ENCODE data around the gene TEAD4.

Gene TEAD4

GRCh38 chr12:3012786-3013185 lies 53.6 kb downstream of the TEAD4 start:
- Histone ChIP-seq H3K27me3 (ENCODE audit: control insufficient read depth, insufficient read depth, low read length, poor library complexity, severe bottlenecking) (no peaks in the 10 kb centered on the region), H3K27ac (ENCODE audit: insufficient read depth, low read depth, low read length, poor library complexity, severe bottlenecking) (no peak overlapping the region), H3K4me3 (ENCODE audit: insufficient read depth, low read depth, low read length) (no peak overlapping the region), H3K4me1 (ENCODE audit: control insufficient read depth, insufficient read depth, low read length) (no peaks in the 10 kb centered on the region), H3K9me3 (ENCODE audit: control insufficient read depth, low read length) (no peaks in the 10 kb centered on the region), H3K36me3 (ENCODE audit: control insufficient read depth, insufficient read depth, low read length) (no peaks in the 10 kb centered on the region)
- WGBS, 2 experiments, result 91% methylated on average over 6 of the region's 6 CpGs

GRCh38 chr12:3014641-3015040 lies 55.4 kb downstream of the TEAD4 start:
- Histone ChIP-seq H3K27me3 (ENCODE audit: control insufficient read depth, insufficient read depth, low read length, poor library complexity, severe bottlenecking) (no peaks in the 10 kb centered on the region), H3K36me3 (ENCODE audit: control insufficient read depth, insufficient read depth, low read length) (peaks cover 2% of the 10 kb centered on the region), H3K9me3 (ENCODE audit: control insufficient read depth, low read length) (no peaks in the 10 kb centered on the region), H3K27ac (ENCODE audit: insufficient read depth, low read depth, low read length, poor library complexity, severe bottlenecking) (no peak overlapping the region), H3K4me3 (ENCODE audit: insufficient read depth, low read depth, low read length) (no peak overlapping the region), H3K4me1 (ENCODE audit: control insufficient read depth, insufficient read depth, low read length) (no peaks in the 10 kb centered on the region)
- WGBS, 2 experiments, result 84 to 88% methylated on average over 16 of the region's 16 CpGs

GRCh38 chr12:3015356-3015755 lies 56.2 kb downstream of the TEAD4 start:
- H3K9me3 ChIP-seq (ENCODE audit: control insufficient read depth, low read length), result no peaks in the 10 kb centered on the region
- H3K27me3 ChIP-seq (ENCODE audit: control insufficient read depth, insufficient read depth, low read length, poor library complexity, severe bottlenecking), result no peaks in the 10 kb centered on the region
- no peak overlapping the region for H3K4me3 ChIP-seq (ENCODE audit: insufficient read depth, low read depth, low read length)
- H3K27ac ChIP-seq (ENCODE audit: insufficient read depth, low read depth, low read length, poor library complexity, severe bottlenecking), result no peak overlapping the region
- 93 to 95% methylated on average over 12 of the region's 12 CpGs for WGBS, 2 experiments
- H3K36me3 ChIP-seq (ENCODE audit: control insufficient read depth, insufficient read depth, low read length), result peaks cover 2% of the 10 kb centered on the region
- H3K4me1 ChIP-seq (ENCODE audit: control insufficient read depth, insufficient read depth, low read length), result no peaks in the 10 kb centered on the region

- H3K27me3 ChIP-seq (ENCODE audit: control insufficient read depth, insufficient read depth, low read length, poor library complexity, severe bottlenecking), result no peaks in the 10 kb centered on the region
- no peaks in the 10 kb centered on the region for H3K9me3 ChIP-seq (ENCODE audit: control insufficient read depth, low read length)
- H3K27ac ChIP-seq (ENCODE audit: insufficient read depth, low read depth, low read length, poor library complexity, severe bottlenecking), result no peak overlapping the region
- H3K4me3 ChIP-seq (ENCODE audit: insufficient read depth, low read depth, low read length), result no peak overlapping the region
- no peaks in the 10 kb centered on the region for H3K4me1 ChIP-seq (ENCODE audit: control insufficient read depth, insufficient read depth, low read length)
- 77 to 78% methylated on average over 8 of the region's 8 CpGs for WGBS, 2 experiments
- peaks cover 2% of the 10 kb centered on the region for H3K36me3 ChIP-seq (ENCODE audit: control insufficient read depth, insufficient read depth, low read length)
These were observed 57.0 kb downstream of the TEAD4 start for GRCh38 chr12:3016191-3016590.

- Histone ChIP-seq H3K27ac (ENCODE audit: insufficient read depth, low read depth, low read length, poor library complexity, severe bottlenecking) (no peak overlapping the region), H3K36me3 (ENCODE audit: control insufficient read depth, insufficient read depth, low read length) (peaks cover 2% of the 10 kb centered on the region), H3K27me3 (ENCODE audit: control insufficient read depth, insufficient read depth, low read length, poor library complexity, severe bottlenecking) (no peaks in the 10 kb centered on the region), H3K4me1 (ENCODE audit: control insufficient read depth, insufficient read depth, low read length) (no peaks in the 10 kb centered on the region), H3K9me3 (ENCODE audit: control insufficient read depth, low read length) (no peaks in the 10 kb centered on the region), H3K4me3 (ENCODE audit: insufficient read depth, low read depth, low read length) (no peak overlapping the region)
- WGBS, 2 experiments, result 94 to 96% methylated on average over 11 of the region's 11 CpGs
These were observed 58.1 kb downstream of the TEAD4 start for GRCh38 chr12:3017281-3017680.

GRCh38 chr12:3018284-3019004 lies 59.2 kb downstream of the TEAD4 start:
- Histone ChIP-seq H3K27me3 (ENCODE audit: control insufficient read depth, insufficient read depth, low read length, poor library complexity, severe bottlenecking) (no peaks in the 10 kb centered on the region), H3K4me3 (ENCODE audit: insufficient read depth, low read depth, low read length) (no peak overlapping the region), H3K4me1 (ENCODE audit: control insufficient read depth, insufficient read depth, low read length) (no peaks in the 10 kb centered on the region), H3K9me3 (ENCODE audit: control insufficient read depth, low read length) (no peaks in the 10 kb centered on the region), H3K27ac (ENCODE audit: insufficient read depth, low read depth, low read length, poor library complexity, severe bottlenecking) (peak overlapping the region; percentile 36), H3K36me3 (ENCODE audit: control insufficient read depth, insufficient read depth, low read length) (peaks cover 2% of the 10 kb centered on the region)
- 94 to 95% methylated on average over 15 of the region's 15 CpGs for WGBS, 2 experiments

- no peak overlapping the region for H3K27ac ChIP-seq (ENCODE audit: insufficient read depth, low read depth, low read length, poor library complexity, severe bottlenecking)
- H3K36me3 ChIP-seq (ENCODE audit: control insufficient read depth, insufficient read depth, low read length), result peaks cover 2% of the 10 kb centered on the region
- no peaks in the 10 kb centered on the region for H3K27me3 ChIP-seq (ENCODE audit: control insufficient read depth, insufficient read depth, low read length, poor library complexity, severe bottlenecking)
- H3K4me1 ChIP-seq (ENCODE audit: control insufficient read depth, insufficient read depth, low read length), result no peaks in the 10 kb centered on the region
- H3K9me3 ChIP-seq (ENCODE audit: control insufficient read depth, low read length), result no peaks in the 10 kb centered on the region
- WGBS, 2 experiments, result 93 to 94% methylated on average over 25 of the region's 25 CpGs
- H3K4me3 ChIP-seq (ENCODE audit: insufficient read depth, low read depth, low read length), result no peak overlapping the region
These were observed 59.9 kb downstream of the TEAD4 start for GRCh38 chr12:3019005-3019680.

- WGBS, 2 experiments, result 94 to 95% methylated on average over 16 of the region's 16 CpGs
- H3K4me3 ChIP-seq (ENCODE audit: insufficient read depth, low read depth, low read length), result no peak overlapping the region
- H3K4me1 ChIP-seq (ENCODE audit: control insufficient read depth, insufficient read depth, low read length), result no peaks in the 10 kb centered on the region
- no peaks in the 10 kb centered on the region for H3K27me3 ChIP-seq (ENCODE audit: control insufficient read depth, insufficient read depth, low read length, poor library complexity, severe bottlenecking)
- no peaks in the 10 kb centered on the region for H3K9me3 ChIP-seq (ENCODE audit: control insufficient read depth, low read length)
- H3K36me3 ChIP-seq (ENCODE audit: control insufficient read depth, insufficient read depth, low read length), result peaks cover 2% of the 10 kb centered on the region
- H3K27ac ChIP-seq (ENCODE audit: insufficient read depth, low read depth, low read length, poor library complexity, severe bottlenecking), result no peak overlapping the region
These were observed 61.2 kb downstream of the TEAD4 start for GRCh38 chr12:3020399-3020798.

GRCh38 chr12:3020850-3021435 lies 61.7 kb downstream of the TEAD4 start:
- H3K27ac ChIP-seq (ENCODE audit: insufficient read depth, low read depth, low read length, poor library complexity, severe bottlenecking), result no peak overlapping the region
- H3K4me3 ChIP-seq (ENCODE audit: insufficient read depth, low read depth, low read length), result no peak overlapping the region
- no peaks in the 10 kb centered on the region for H3K27me3 ChIP-seq (ENCODE audit: control insufficient read depth, insufficient read depth, low read length, poor library complexity, severe bottlenecking)
- H3K36me3 ChIP-seq (ENCODE audit: control insufficient read depth, insufficient read depth, low read length), result peaks cover 2% of the 10 kb centered on the region
- no peaks in the 10 kb centered on the region for H3K4me1 ChIP-seq (ENCODE audit: control insufficient read depth, insufficient read depth, low read length)
- WGBS, 2 experiments, result 91 to 94% methylated on average over 13 of the region's 13 CpGs
- H3K9me3 ChIP-seq (ENCODE audit: control insufficient read depth, low read length), result no peaks in the 10 kb centered on the region

- no peak overlapping the region for H3K4me3 ChIP-seq (ENCODE audit: insufficient read depth, low read depth, low read length)
- H3K4me1 ChIP-seq (ENCODE audit: control insufficient read depth, insufficient read depth, low read length), result no peaks in the 10 kb centered on the region
- no peaks in the 10 kb centered on the region for H3K27me3 ChIP-seq (ENCODE audit: control insufficient read depth, insufficient read depth, low read length, poor library complexity, severe bottlenecking)
- H3K27ac ChIP-seq (ENCODE audit: insufficient read depth, low read depth, low read length, poor library complexity, severe bottlenecking), result no peak overlapping the region
- peaks cover 2% of the 10 kb centered on the region for H3K36me3 ChIP-seq (ENCODE audit: control insufficient read depth, insufficient read depth, low read length)
- WGBS, 2 experiments, result 93 to 94% methylated on average over 8 to 9 of the region's 9 CpGs
- no peaks in the 10 kb centered on the region for H3K9me3 ChIP-seq (ENCODE audit: control insufficient read depth, low read length)
These were observed 63.2 kb downstream of the TEAD4 start for GRCh38 chr12:3022411-3022810.
